Measurements from ENCODE around the gene CORO2A.

GRCh38 chr9:98209530-98209929 lies 17.1 kb upstream of the CORO2A start:
- TF ChIP-seq CTCF (IDR thresholded peaks at IDR 0.05; ENCODE audit: low read length) (no peak), EZH2 (IDR thresholded peaks at IDR 0.05; ENCODE audit: borderline replicate concordance, low read length) (no peak)
